ENCODE measurements around the gene KIF4B. TPM values are rescaled to one million over a fixed set of nuclear protein-coding genes. Genes with fewer than 3 reads are reported as not detected.

The KIF4B gene
- total RNA-seq, 4 donors from 2014 or later: under 0.01 TPM; not detected in 2

DNA sequence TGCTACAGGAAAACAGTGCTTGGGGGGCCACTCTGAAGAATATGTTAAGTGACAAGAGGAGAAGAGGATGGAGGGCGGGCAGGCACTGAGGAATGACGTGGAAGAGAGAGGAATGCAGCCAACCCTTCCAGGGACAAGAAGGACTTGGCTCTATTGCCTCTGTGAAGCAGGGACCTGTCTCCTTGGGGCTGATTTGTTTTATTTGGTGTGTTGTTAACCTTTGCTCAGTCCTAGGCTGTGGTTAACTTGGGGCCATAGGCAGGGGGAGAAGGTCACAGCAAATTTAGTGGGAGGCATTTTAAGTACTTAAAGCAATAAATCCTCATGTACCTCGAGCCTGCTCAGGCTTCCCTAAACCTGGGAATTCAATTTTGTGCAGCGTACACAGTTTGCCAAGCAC lies 39.9 kb downstream of the KIF4B start:
- Histone ChIP-seq H3K36me3 (no peaks in the 10 kb centered on the region), H3K4me3 (no peak overlapping the region), H3K27ac (replicated peaks in 1 of 4) (no peak overlapping the region), H3K4me1 (no peaks in the 10 kb centered on the region), H3K9me3 (no peaks in the 10 kb centered on the region), H3K27me3 (no peaks in the 10 kb centered on the region)
- no peak for TF ChIP-seq EP300 (IDR thresholded peaks at IDR 0.05)
- no peak for TF ChIP-seq POLR2A (IDR thresholded peaks at IDR 0.05; ENCODE audit: low read depth)
- TF ChIP-seq, protein P1, sequence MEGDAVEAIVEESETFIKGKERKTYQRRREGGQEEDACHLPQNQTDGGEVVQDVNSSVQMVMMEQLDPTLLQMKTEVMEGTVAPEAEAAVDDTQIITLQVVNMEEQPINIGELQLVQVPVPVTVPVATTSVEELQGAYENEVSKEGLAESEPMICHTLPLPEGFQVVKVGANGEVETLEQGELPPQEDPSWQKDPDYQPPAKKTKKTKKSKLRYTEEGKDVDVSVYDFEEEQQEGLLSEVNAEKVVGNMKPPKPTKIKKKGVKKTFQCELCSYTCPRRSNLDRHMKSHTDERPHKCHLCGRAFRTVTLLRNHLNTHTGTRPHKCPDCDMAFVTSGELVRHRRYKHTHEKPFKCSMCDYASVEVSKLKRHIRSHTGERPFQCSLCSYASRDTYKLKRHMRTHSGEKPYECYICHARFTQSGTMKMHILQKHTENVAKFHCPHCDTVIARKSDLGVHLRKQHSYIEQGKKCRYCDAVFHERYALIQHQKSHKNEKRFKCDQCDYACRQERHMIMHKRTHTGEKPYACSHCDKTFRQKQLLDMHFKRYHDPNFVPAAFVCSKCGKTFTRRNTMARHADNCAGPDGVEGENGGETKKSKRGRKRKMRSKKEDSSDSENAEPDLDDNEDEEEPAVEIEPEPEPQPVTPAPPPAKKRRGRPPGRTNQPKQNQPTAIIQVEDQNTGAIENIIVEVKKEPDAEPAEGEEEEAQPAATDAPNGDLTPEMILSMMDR (IDR thresholded peaks at IDR 0.05): no peak
- TF ChIP-seq POLR2AphosphoS5 (IDR thresholded peaks at IDR 0.05): no peak
- intact Hi-C loops (cut with DNase I): no loop called here
- no peak for DNase-seq (ENCODE audit: extremely low spot score)
- 45% methylated on average over 4 of the region's 4 CpGs for WGBS

DNA sequence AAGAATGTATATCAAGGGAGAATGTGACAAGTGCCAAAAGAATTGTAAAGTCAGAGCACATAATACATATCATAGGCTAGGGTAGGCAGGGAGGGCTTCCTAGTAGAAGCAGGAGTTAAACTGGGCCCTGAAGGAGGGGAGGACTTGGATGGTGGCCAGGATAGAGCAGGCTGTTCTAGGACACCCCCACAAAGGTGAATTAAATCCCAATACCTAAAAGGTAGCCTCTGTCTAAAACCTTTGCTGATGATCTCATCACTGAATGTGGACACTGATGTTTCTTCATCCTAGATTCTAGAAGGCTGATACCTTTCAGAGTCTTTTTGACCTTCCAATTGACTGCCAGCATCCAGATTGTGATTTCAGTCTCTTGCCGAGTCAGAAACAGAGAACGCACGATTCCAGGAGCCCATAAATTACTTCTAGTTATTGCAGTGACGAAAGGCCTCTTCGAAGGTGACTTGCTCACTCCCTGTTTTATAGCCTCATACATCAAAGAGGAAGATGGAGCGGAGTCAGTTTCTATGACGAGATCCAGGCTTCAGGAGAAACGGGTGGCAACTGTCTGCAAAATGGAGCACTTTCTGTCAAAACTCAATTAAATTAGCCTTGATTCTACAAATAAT lies 43.2 kb downstream of the KIF4B start:
- 62% methylated on average over 8 of the region's 8 CpGs for WGBS

DNA sequence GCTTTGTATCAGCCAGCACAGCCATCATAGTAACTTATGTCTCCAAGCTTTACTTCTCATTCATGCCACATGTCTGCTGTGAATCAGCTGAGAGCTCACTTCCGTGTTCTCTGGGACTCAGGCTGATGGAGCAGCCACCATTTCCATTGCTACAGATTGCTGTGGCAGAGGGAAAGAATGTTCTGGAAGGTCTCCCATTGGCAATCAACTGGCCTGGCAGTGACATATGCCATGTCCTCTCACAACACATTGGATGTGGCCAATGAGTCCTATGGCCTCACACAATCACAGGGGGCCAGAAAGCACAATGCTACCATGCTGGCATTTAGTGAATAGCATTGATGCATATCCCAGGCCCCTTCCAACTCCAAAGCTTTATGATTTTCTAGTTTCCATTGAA lies 44.1 kb downstream of the KIF4B start:
- Histone ChIP-seq H3K36me3 (no peaks in the 10 kb centered on the region), H3K4me1 (no peaks in the 10 kb centered on the region), H3K27me3 (no peaks in the 10 kb centered on the region), H3K9me3 (no peaks in the 10 kb centered on the region), H3K27ac (replicated peaks in 1 of 4) (no peak overlapping the region), H3K4me3 (no peak overlapping the region)
- DNase-seq (ENCODE audit: extremely low spot score): no peak
- intact Hi-C loops (cut with DNase I): no loop called here
- WGBS: 100% methylated on average over 1 of the region's 1 CpG
- TF ChIP-seq EP300 (IDR thresholded peaks at IDR 0.05) (no peak), POLR2AphosphoS5 (IDR thresholded peaks at IDR 0.05) (no peak)
- TF ChIP-seq, protein P1 (IDR thresholded peaks at IDR 0.05): no peak

More for the DNA sequence above, 43.2 kb downstream of the KIF4B start:
- H3K4me3 ChIP-seq: no peak overlapping the region
- TF ChIP-seq, protein P1 (IDR thresholded peaks at IDR 0.05): no peak
- no peak for TF ChIP-seq EP300 (IDR thresholded peaks at IDR 0.05)
- TF ChIP-seq POLR2AphosphoS5 (IDR thresholded peaks at IDR 0.05): no peak
- TF ChIP-seq POLR2A (IDR thresholded peaks at IDR 0.05; ENCODE audit: low read depth): no peak
- no peaks in the 10 kb centered on the region for H3K27me3 ChIP-seq
- H3K4me1 ChIP-seq: no peaks in the 10 kb centered on the region
- H3K9me3 ChIP-seq: no peaks in the 10 kb centered on the region
- peak; percentile 66 for DNase-seq (ENCODE audit: extremely low spot score)
- H3K36me3 ChIP-seq: no peaks in the 10 kb centered on the region
- intact Hi-C loops (cut with DNase I): no loop called here
- no peak overlapping the region for H3K27ac ChIP-seq (replicated peaks in 1 of 4)

DNA sequence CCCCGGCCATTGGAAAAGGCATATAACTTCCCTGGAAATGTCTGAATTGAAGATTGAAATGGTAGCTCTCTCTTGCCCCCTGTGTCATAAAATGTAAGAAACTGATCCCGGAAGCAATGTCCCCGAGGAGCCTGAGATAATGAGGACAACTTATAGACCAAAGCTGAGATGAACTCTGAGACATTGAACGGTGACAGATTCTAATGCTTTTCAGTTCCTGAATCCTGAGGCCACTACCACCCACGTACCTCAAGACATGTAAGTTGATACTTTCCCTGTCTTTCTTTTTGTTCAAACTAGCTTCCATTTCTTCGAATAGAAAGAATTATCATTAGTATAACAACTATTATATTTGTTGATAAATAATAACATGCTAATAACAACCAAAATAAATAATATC lies 51.0 kb downstream of the KIF4B start:
- WGBS: 79% methylated on average over 6 of the region's 6 CpGs
- TF ChIP-seq POLR2AphosphoS5 (IDR thresholded peaks at IDR 0.05): no peak
- TF ChIP-seq, protein P1 (IDR thresholded peaks at IDR 0.05): no peak
- no peak for TF ChIP-seq EP300 (IDR thresholded peaks at IDR 0.05)
- no peak for TF ChIP-seq POLR2A (IDR thresholded peaks at IDR 0.05; ENCODE audit: low read depth)
- no peaks in the 10 kb centered on the region for H3K27me3 ChIP-seq
- DNase-seq (ENCODE audit: extremely low spot score): no peak
- intact Hi-C loops (cut with DNase I): no loop called here
- no peaks in the 10 kb centered on the region for H3K36me3 ChIP-seq
- no peaks in the 10 kb centered on the region for H3K4me1 ChIP-seq
- H3K4me3 ChIP-seq: no peak overlapping the region
- no peaks in the 10 kb centered on the region for H3K9me3 ChIP-seq
- H3K27ac ChIP-seq (replicated peaks in 1 of 4): no peak overlapping the region

Data from esophagus muscularis mucosa (tissue), 4 donors.